NCI-H1092 treated with DMSO at 0.1 percent for 48 hours (cell line): Measurements from ENCODE around the gene FLAD1.
A peak's percentile ranks its signal among the peaks of the same experiment; 100 is the strongest.

Source experiments
- DNase-seq: peaks from one replicate; lab custom pipeline; 2025; lab: John Stamatoyannopoulos, UW

Gene FLAD1

GRCh38 chr1:154952664-154953063 lies 30.5 kb upstream of the FLAD1 start:
- no peak for DNase-seq

- DNase-seq, result peak; percentile 12
These were observed 29.5 kb upstream of the FLAD1 start for GRCh38 chr1:154953611-154954038.

GRCh38 chr1:154954541-154954940 lies 28.6 kb upstream of the FLAD1 start:
- no peak for DNase-seq

DNA sequence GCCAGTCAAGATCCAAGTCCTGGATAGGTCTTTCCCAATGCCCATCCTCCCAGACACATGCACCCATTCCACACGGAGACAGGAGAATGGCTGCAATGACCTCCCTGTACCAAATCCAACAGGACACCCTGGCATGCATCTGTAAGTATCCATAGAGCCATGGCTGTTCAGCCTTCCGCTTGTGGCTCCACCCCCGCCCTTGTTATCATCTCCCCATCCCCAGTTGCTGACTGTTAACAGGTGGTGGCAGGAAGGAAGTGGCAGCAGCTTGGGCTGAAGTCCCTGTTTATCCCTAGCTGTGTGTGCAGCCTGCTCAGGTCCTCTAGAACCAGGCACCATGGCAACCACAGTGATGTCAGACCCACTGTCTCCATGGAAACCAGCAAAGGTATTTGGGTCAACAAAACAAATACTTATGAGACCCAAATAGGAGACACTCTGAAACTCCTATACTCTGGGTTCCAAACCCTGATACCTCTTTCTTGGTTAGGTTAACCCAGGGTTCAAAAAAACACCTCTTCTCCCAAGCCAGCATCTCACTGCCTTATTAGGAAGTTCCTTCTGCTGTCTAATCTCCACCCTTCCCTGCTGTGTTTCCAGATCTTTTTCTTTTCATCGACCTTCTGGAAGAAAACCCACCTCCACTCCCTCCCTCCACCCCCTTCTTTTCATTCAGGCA lies 28.0 kb upstream of the FLAD1 start:
- DNase-seq, result peak; percentile 33

GRCh38 chr1:154955718-154956543 lies 27.2 kb upstream of the FLAD1 start, which contains the start of gene PBXIP1:
PBXIP1 (minus strand) TSS chr1:154956099; CDS start chr1:154953721, 2,378 bp downstream.
- peak; percentile 82 for DNase-seq

GRCh38 chr1:154956544-154956941 lies 26.6 kb upstream of the FLAD1 start:
- peak; percentile 9 for DNase-seq

- no peak for DNase-seq
These were observed 26.0 kb upstream of the FLAD1 start for GRCh38 chr1:154957091-154957657.

GRCh38 chr1:154958036-154958435 lies 25.1 kb upstream of the FLAD1 start:
- no peak for DNase-seq

DNA sequence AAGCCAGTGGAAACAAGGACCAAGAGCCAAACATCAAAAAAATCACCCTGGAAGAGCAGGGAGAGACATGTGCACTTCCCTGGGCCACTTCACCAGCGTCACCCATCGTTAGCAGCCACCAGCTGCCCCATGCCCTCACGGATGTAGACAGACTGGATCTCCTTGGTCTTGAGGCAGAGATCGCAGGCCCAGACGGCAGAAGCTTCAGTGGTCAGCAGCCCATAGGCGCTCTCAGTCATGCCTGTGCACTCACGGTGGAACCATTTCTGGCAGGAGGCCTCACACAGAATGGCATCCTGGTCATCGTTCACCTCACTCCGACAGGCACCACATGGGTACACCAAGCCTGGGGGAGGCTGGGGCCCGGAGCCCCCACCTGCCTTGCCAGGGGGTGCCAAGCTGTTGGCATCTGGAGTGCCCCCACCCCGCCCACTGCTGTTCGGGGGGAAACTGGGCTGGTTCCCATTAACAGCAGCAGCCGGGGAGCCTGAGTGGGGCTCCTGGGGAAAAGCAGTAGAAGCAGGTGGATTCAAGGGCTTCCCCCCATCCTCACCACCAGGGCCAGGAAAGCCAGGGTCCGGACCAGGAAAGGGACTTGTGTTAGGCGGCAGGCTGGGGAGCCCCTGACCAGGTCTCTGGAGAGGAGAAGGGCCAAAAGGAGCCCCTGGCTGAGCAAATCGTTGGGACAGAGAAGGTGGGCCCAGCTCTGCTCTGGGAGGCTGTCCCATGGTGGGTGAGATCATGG lies 24.3 kb upstream of the FLAD1 start:
- DNase-seq, result no peak

DNA sequence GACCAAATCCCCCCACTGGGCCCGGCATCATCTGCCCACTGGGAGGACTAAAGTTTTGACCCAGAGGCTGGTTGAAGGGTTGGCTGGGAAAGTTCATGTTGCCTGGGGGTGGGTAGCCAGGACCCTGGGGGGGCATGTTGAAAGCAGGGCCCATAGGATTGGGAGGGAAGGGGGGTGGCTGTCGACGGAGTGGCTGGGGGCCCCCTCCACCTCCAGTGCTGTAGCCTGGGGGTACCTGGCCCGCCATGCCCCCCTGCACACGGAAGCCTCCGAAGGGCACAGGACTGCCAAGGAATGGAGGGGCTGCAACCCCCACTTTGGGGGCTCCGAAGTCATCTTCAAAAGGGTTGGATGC lies 23.7 kb upstream of the FLAD1 start:
- no peak for DNase-seq

- no peak for DNase-seq
These were observed 22.6 kb upstream of the FLAD1 start for GRCh38 chr1:154960446-154961136.

- peak; percentile 71 for DNase-seq
These were observed 21.7 kb upstream of the FLAD1 start, which contains the start of gene PYGO2 for GRCh38 chr1:154961207-154962155. PYGO2 (minus strand) TSS chr1:154961782; CDS start chr1:154961576, 206 bp downstream.

- peak; percentile 24 for DNase-seq
These were observed 20.9 kb upstream of the FLAD1 start for GRCh38 chr1:154962156-154962749.

DNA sequence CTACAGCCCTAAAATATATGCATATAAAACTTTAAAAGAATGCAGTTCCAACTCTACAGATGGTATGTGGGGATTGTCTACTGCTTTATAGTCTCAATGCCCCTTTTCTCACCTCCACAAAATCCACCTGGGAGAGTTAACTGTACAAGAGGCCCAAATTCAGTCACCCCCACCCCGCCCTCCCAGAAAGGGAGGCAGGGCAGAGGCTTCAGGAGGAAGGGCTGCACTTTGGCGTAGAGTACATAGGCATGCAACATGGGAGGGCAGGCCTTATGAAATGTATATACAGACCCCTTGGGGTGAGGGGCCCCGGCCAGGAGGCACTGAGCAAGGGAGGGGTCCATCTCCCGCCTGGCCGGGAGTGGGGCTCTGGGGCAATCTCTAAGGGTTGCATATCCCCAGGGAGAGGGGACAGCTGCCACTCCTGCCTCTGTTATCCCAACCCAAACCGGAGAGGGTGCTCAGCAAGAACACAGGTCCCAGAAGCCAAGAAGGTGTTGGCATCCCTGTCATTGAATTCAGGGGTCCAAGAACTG lies 20.3 kb upstream of the FLAD1 start:
- DNase-seq, result no peak

- DNase-seq, result no peak
These were observed 19.5 kb upstream of the FLAD1 start for GRCh38 chr1:154963643-154964042.

DNA sequence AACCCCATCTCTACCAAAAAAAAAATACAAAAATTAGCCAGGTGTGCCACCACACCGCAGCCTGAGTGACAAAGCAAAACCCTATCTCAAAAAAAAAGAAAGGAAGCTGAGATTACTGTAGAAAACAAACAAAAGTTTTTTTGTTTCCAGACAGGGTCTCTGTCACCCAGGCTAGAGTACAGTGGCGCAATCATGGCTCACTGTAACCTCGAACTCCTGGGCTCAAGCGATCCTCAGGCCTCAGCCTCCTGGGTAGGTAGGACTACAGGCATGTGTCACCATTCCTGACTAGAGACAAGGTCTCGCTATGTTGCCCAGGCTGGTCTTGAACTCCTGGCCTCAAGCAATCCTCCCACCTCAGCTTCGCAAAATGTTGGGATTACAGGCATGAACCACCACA lies 18.8 kb upstream of the FLAD1 start:
- no peak for DNase-seq

GRCh38 chr1:154966111-154966510 lies 17.0 kb upstream of the FLAD1 start:
- no peak for DNase-seq

DNA sequence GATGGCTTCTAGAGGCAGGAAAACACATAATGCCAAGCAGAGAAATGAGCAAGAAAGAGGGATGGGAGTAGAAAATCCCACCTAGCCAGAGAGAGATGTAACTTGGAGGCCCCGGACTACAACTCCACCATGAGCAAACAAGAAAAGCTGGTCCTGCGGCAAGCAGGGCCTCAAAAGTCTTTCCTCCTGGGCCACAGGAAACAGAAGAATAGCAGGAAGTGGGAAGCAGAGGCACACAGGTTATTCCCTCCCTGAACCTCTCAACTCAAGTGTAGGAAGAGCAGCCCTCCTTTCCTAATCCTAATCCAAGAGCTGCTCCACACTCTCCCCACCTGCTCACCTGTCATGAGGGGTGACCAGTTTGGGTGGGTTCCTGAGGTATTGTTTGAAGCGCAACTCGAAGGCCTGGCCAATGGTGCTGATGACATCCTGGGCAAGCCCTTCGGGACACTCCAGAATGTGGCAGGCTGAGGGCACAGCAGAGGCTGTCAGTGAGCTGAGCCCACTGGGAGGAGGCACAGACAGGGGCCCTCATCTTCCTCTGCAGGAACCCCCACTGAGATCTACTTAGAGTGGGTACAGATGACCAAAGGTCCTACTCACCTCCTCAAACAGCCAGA lies 15.7 kb upstream of the FLAD1 start:
- no peak for DNase-seq

- no peak for DNase-seq
These were observed 14.4 kb upstream of the FLAD1 start for GRCh38 chr1:154968731-154969130.
